Activated T-helper 1 cell treated with anti-CD3 and anti-CD28 coated beads, Interleukin-2, amount 50 U/mL, for 16 hours (primary cell): ENCODE results near the gene CEBPZ.

ENCODE experiments used
- DNase-seq, 2 donors: peaks; one replicate each; pipeline ENCODE4 v3.0.0-alpha.2; 2020; ENCODE audit warnings: low read depth in 1 of 2, low spot score in 1 of 2

Gene CEBPZ

GRCh38 chr2:37180640-37181039 is 50.8 kb downstream of the CEBPZ start:
- DNase-seq = no peak

DNA sequence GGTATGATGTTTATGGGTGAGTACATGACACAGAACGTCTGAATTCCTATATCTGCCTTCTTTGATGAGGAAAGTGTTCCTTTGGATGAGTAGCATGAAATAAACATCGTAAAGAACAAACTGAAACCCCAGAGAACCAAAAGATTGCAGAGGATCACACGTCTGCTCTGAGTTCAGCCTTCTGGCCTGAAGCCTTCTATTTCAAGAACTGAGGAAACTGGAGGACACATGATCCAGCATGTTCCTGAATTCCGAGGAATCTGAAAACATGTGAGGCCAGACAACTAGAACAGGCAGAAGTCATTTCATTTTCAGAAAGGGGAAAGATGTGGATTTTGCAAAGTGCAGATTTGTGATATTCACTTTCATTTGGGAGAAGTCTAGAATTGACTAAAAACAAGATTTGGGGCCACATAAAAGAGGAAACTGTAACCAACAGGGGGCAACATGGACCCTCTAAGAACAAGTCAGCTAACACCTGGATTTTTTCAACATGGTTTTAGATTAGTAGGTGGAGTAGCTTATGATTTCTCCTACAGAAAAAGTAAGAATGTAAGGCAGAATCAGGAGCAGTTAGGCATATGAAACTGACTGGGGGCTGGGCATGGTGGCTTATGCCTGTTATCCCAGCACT is 51.3 kb downstream of the CEBPZ start:
- DNase-seq = no peak

GRCh38 chr2:37173741-37174140 is 57.7 kb downstream of the CEBPZ start:
- no peak for DNase-seq

GRCh38 chr2:37171624-37171950 is 59.8 kb downstream of the CEBPZ start:
- DNase-seq = no peak

GRCh38 chr2:37168217-37168981 is 63.0 kb downstream of the CEBPZ start:
- no peak for DNase-seq

DNA sequence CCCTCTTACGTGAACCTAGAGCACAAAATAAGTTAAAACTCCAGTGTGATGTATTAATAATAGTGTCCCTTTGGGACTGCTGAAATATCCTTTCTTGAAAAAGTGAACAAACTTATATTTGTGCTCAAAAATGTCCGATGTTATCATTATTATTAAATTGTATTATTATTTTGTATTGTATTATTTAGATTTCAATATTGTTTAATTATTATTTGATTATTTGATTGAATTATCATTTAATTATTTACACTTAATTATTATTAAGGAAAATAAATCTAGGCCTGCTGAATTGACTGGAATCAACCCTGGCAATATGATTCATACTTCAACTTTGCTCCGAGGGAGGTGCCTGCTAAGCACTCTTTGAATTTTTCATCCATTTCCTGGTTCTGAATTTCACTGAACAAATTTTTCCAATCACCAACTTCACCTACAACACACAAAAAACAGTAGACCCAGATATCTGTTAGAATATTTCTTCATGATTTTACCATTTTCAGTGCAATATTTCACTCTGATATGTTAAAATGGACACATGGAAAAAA is 63.7 kb downstream of the CEBPZ start:
- no peak for DNase-seq

- no peak for DNase-seq
Observed at GRCh38 chr2:37164757-37165156, 66.6 kb downstream of the CEBPZ start.

GRCh38 chr2:37156857-37157714 is 74.3 kb downstream of the CEBPZ start, which contains the start of gene EIF2AK2:
Gene EIF2AK2, minus strand, starts transcription at chr2:37156980. Its CDS starts 9,174 bp downstream, at chr2:37147806.
- DNase-seq = peak; percentile 63 to 73

DNA sequence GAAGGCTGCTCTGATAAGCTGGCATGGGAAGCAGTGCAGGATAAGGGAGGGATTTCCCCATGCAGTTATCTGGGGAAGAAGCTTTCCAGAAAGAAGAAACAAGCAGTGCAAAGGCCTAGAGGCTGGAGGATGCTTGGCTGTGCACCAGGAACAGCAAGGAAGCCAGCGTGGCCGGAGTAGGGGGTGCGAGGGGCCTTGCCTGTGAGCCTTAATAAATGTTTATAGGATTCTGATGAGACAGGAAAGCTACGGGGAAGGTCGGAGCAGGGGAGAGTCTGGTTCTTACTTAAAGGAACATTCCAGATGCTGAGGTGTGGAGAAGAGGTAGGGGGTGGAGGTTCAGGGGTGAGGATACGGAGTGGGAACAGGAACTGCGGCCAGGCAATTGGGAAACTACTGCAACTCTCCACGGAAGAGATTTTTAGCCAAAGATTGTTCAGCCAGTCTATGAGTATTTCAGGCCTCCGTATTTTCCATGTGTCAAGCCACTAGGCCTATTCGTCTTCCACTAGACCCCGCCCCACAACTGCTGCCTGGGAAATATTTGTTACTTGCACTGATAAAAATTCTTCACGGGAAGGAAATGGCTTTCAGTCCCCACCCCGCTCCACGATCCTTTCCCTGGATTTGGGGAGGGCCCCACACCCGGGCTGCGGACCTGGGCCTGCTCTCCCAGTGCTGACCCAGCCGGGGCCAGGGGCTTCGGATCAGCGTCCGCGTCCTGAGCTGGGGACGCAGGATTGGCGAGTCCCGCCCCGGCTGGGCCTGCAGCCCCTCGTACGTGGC is 75.1 kb downstream of the CEBPZ start:
- no peak for DNase-seq

DNA sequence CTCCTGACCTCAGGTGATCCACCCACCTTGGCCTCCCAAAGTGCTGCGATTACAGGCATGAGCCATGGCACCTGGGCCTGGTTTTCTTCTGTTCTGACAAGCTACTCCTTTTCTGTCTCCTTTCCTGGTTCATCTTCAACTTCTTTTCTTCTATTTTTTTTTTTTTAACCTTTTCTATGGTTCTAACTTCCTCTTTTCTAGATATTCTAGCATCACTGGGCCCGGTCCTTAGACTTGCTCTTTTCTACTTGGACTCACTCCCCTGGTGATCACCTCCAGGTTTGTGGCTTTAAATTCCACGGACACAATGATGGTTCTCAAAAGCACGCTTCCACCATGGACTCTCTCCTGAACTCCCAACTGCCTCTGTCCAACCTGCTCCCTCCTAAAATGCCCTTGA is 76.6 kb downstream of the CEBPZ start:
- DNase-seq = no peak

DNA sequence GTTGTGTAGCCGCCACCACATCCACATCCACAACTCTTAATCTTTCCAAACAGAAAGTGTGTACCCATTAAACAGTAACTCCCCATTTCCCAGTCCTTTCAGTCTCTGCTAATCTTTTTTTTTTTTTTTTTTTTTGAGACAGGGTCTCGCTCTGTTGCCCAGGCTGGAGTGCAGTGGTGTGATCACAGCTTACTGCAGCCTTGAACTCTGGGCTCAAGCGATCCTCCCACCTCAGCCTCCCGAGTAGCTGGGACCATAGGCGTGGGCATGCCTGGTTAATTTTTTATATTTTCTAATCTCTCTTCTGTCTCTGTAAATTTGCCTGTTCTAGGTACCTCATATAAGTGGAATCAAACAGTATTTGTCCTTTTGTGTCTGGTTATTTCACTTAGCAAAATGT is 78.2 kb downstream of the CEBPZ start:
- DNase-seq = no peak
